Upper lobe of left lung (tissue), 4 donors: Measurements from ENCODE around the gene UPK1B.

Experiments
- EP300 ChIP-seq, 4 donors: sonication (generic); formaldehyde crosslinking; IDR thresholded peaks; one replicate each; pipeline ENCODE4 v1.5.1; 2017; ENCODE audit warnings: antibody characterized with exemption in 4 of 4, control low read depth in 2 of 4
- POLR2A ChIP-seq, 4 donors: fragments of 450-650 bp; IDR thresholded peaks; one replicate each; pipeline ENCODE4 v1.5.1; 2016 to 2017; ENCODE audit warnings: antibody characterized with exemption in 4 of 4, mild to moderate bottlenecking in 2 of 4
- POLR2AphosphoS5 ChIP-seq, 2 donors: sonication (generic); formaldehyde crosslinking; IDR thresholded peaks; one replicate each; pipeline ENCODE4 v1.5.1; 2017; ENCODE audit warnings: antibody characterized with exemption in 2 of 2
- TF ChIP-seq, protein P1 (sequence below), 6 experiments: fragments of 450-650 bp in 4 of 6; fragments of 200-600 bp in 2 of 6; sonication (generic) in 2 of 6; IDR thresholded peaks; one replicate each; pipeline ENCODE4 v1.5.1; 2016 to 2019; ENCODE audit warnings: antibody characterized with exemption in 6 of 6

DNA sequence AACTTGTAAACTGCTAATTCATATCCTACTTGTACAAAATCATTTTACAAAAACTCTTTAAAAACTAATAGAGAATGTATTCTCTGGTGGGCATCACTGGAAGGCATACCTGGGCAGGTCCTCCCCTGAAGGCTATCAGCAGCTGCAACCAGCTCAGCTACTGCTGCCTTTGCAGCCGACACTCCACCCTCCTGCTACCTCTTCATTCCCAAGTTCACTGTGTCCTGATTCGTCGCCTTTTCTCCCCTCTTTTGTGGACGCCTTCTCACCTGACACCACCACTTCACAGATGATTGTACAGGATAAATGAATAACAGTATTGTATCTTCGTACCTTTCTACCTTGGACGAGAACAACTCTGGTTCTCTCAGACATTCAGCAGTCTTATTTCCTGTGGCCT lies 38.4 kb downstream of the UPK1B start:
- TF ChIP-seq POLR2A (IDR thresholded peaks at IDR 0.05) (no peak), EP300 (IDR thresholded peaks at IDR 0.05) (no peak), POLR2AphosphoS5 (IDR thresholded peaks at IDR 0.05) (no peak)
- TF ChIP-seq, protein P1, sequence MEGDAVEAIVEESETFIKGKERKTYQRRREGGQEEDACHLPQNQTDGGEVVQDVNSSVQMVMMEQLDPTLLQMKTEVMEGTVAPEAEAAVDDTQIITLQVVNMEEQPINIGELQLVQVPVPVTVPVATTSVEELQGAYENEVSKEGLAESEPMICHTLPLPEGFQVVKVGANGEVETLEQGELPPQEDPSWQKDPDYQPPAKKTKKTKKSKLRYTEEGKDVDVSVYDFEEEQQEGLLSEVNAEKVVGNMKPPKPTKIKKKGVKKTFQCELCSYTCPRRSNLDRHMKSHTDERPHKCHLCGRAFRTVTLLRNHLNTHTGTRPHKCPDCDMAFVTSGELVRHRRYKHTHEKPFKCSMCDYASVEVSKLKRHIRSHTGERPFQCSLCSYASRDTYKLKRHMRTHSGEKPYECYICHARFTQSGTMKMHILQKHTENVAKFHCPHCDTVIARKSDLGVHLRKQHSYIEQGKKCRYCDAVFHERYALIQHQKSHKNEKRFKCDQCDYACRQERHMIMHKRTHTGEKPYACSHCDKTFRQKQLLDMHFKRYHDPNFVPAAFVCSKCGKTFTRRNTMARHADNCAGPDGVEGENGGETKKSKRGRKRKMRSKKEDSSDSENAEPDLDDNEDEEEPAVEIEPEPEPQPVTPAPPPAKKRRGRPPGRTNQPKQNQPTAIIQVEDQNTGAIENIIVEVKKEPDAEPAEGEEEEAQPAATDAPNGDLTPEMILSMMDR (IDR thresholded peaks at IDR 0.05), result no peak
